A549 (cell line): ENCODE results near the gene GGA2.

ENCODE experiments used
- EP300 ChIP-seq, 2 experiments: fragments of >200 bp; sonication (Bioruptor Twin); formaldehyde crosslinking; IDR thresholded peaks; 2 replicates in 1 of 2; 3 replicates in 1 of 2; pipeline ENCODE4 v1.6.1; 2016 to 2017
- RCOR1 ChIP-seq: fragments of 150-350 bp; IDR thresholded peaks from 2 replicates; pipeline ENCODE4 v1.6.1; 2014; ENCODE audit warnings: antibody characterized with exemption, low read length, low read depth
- TF ChIP-seq, protein P1 (sequence below): fragments of >200 bp; sonication (Bioruptor Twin); formaldehyde crosslinking; IDR thresholded peaks from 3 replicates; pipeline ENCODE4 v1.5.1; 2016

DNA sequence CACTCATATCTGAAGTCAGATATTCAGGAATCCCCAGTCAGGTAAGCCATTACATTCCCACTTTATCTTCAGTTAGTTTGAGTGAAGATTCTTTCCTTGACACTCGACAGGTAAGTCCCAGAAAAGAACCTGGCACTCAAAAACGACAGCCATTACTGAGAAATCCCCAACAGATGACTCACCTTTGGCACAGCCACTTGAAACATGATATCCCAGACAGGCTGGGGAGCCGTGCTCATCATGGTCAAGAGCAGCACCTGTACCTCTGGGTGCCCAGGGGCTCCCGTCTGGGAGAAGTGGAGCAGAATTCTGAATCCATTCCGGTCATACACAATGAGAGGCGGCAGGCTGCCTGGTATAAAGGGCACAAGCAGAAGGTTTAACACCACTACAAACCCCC, 40.5 kb downstream of the GGA2 start:
- no peak for TF ChIP-seq EP300 (IDR thresholded peaks at IDR 0.05)
- TF ChIP-seq RCOR1, result no peak
- TF ChIP-seq, protein P1, sequence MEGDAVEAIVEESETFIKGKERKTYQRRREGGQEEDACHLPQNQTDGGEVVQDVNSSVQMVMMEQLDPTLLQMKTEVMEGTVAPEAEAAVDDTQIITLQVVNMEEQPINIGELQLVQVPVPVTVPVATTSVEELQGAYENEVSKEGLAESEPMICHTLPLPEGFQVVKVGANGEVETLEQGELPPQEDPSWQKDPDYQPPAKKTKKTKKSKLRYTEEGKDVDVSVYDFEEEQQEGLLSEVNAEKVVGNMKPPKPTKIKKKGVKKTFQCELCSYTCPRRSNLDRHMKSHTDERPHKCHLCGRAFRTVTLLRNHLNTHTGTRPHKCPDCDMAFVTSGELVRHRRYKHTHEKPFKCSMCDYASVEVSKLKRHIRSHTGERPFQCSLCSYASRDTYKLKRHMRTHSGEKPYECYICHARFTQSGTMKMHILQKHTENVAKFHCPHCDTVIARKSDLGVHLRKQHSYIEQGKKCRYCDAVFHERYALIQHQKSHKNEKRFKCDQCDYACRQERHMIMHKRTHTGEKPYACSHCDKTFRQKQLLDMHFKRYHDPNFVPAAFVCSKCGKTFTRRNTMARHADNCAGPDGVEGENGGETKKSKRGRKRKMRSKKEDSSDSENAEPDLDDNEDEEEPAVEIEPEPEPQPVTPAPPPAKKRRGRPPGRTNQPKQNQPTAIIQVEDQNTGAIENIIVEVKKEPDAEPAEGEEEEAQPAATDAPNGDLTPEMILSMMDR, result no peak
